Activated CD8-positive, alpha-beta memory T cell treated with anti-CD3 and anti-CD28 coated beads for 24 hours (primary cell): ENCODE results near the gene SVOPL.
"Not testable (repeated sequence)": the region's sequence is repeated elsewhere in the genome, so short reads cannot be mapped to it uniquely, and the experiment has no call there.

ENCODE experiments used
- DNase-seq: peaks from one replicate; pipeline ENCODE4 v3.0.0-alpha.2; 2020

The SVOPL gene

DNA sequence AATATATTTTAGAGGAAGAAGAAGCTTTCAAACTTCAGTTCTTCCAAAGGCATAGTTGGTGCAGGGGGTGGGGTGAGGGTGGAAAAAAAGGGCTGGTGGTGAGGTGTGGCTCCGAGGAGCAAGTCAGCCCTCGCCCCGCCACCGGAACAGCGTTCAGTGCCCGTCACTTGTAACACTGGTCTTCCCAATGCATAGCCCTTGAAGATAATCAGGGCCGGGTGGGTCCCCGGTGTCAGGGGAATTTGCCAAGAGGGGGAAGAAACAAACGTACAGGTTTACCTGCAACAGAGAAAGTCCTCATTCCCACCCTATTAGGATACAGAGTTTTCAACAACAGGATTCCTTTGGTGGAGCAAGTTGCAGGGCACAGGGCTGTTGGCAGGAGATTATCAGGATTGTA, 1.5 kb downstream of the SVOPL start:
- no peak for DNase-seq

DNA sequence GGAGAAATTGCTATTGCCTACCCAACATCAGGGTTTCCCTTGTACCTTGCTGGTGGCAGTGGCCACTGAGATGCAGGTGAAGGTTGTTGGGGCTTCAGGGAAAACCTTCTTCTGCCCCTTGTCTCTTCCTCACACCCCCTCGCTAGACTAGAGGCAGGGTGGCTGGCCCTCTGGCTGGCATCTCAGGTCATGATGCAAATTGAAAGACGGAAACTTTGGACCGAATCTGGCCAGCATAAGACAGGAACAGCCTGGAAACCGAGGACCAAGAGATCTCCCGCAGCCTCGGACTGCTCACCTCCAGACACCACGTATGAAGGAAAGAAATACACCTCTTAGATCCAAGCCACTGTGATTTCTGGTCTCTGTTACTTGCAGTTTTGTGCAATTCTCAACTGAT, 2.9 kb downstream of the SVOPL start:
- DNase-seq = no peak

DNA sequence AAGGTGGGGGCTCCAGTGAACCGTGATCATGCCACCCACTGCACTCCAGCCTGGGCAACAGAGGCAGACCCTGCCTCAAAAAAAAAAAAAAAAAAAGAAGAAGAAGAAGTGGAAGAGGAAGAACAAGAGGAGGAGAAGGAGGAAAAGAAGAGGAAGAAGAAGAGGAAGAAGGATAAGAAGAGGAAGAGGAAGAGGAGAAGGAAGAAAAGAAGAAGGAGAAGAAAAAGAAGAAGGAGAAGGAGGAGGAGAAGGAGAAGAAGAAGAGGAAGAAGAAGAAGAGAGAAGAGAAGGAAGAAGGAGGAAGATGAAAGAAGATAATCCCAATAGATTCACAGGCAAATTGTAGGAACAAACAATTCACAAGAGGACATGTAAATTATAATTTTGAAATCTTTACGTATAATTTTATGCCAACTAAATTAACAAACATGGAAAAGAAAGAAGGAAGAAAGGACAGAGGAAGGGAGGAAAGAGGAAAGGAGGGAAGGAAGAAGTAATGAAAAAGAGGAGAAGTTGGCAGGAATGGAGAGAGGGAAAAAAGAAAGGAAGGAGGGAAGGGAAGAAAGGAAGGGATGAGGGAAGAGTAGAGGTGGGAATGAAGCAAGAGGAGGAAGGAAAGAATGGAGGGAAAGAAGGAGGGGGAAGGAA, 3.5 kb downstream of the SVOPL start:
- DNase-seq = no peak

DNA sequence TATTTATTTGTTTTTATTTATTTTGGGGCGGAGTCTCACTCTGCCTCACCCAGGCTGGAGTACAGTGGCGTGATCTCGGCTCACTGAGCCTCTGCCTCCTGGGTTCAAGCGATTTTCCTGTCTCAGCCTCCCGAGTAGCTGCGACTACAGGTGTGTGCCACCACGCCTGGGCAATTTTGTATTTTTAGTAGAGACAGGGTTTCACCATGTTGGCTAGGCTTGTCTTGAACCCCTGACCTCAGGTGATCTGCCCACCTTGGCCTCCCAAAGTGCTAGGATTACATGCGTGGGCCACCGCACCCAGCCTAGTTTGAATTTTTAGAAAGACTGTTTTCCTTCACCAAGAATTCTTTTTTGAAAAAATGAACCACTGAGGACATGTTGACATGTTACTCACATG, 5.4 kb downstream of the SVOPL start:
- DNase-seq = not testable (repeated sequence)

DNA sequence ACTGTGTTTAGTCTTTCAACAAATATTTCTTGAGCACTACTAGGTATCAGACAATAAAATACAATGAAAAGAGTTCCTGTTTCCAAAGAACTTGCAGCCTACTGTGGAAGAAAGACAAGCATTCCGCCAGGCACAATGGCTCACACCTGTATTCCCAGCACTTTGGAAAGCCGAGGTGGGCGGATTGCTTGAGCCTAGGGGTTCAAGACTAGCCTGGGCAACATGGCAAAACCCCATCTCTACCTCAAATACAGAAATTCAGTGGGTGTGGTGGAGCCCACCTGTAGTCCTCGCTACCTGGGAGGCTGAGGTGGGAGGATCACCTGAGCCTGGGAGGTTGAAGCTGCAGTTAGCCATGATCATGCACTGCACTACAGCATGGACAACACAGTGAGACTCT, 6.1 kb downstream of the SVOPL start:
- DNase-seq = no peak

DNA sequence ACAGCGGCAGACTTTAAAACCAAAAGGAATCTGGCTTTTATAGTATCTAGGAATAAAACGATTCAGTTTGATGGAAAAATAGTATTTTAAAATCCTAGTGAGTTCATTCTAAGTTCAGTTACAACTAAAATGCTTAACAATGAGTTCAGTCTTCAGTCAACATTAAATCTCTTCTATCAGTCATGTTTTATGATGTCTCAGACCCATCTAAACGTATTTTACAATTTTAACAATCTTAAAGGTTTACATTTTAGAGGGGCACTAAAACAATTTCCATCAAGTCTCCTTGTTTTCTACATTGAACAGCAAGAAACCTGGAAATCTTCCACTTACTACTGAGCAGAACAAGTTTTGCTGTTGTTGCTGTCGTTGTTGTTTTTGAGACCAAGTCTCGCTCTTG, 10.0 kb downstream of the SVOPL start:
- DNase-seq = no peak

DNA sequence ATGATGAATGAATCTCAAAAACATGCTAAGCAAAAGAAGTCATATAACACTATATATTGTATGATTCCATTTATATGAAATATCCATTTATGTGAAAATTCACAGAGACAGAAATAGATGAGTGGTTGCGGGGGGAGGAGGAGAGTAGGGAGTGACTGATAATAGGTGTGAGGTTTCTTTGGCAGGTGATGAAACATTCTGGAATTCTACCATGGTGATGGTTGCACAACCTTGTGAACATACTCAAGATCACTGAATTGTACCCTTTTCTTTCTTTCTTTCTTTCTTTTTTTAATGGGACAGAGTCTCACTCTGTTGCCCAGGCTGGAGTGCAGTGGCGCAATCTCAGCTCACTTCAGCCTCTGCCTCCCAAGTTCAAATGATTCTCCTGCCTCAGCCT, 10.7 kb downstream of the SVOPL start:
- no peak for DNase-seq

DNA sequence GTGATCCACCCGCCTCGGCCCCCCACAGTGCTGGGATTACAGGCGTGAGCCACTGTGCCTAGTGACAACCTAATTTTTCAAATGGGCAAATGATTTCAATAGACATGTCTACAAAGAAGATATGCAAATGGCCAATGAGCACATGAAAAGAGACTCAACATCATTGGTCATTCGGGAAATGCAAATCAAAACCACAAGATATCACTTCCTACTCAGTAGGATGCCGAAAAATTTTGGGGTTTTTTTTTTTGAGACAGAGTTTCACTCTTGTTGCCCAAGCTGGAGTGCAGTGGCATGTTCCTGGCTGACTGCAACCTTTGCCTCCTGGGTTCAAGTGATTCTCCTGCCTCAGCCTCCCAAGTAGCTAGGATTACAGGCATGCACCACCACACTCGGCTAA, 13.1 kb downstream of the SVOPL start:
- DNase-seq = not testable (repeated sequence)

DNA sequence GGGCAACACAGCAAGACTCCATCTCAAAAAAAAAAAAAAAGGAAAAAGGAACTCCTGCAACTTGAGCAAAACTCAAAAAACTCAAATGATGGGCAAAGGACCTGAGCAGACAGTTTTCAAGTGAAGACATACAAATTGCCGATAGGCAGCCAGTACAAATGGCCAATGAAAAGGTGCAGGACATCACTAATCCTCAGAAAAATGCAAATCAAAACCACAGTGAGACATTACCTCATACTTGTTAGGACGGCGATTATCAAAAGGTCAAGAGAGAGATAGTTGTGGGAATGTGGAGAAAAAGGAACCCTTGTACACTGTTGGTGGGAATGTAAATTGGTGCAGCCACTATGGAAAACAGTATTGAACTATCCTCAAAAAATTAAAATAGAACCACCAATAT, 16.8 kb downstream of the SVOPL start:
- no peak for DNase-seq

DNA sequence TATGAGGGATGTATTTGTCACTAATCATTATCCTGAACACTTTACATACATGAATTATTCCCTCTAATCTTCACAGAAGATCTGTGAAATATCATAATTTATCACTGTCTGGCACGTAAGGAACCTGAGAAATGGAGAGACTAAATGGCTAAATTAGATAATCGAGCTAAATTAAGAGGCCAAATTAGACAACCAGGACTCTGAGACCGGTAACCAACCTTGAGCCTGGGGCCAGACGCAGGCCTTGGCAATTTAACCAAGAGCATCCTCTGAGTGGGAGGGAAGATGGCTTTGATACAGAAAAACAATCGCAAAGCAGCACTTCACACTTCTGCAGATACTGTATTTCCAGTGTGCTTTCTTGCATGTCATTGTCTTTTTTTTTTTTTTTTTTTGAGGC, 21.4 kb downstream of the SVOPL start:
- no peak for DNase-seq

DNA sequence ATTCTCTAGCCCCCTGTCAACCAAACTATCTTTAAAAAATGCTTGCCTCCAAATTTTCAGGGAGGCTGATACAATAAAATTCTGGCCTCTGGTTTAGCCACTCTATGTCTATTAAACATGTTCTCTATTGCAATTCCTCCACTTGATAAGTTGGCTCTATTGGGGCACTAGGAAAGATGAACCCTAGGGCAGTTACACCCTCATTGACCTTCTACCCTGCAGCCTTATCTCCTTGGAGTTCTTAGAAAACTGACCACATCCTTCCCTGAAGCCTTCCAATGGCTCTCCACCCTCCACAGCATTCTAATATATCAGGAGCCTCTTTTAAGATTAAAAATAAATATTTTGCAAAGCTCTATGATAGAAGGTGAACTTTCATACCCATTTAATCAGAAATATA, 30.6 kb downstream of the SVOPL start:
- no peak for DNase-seq

DNA sequence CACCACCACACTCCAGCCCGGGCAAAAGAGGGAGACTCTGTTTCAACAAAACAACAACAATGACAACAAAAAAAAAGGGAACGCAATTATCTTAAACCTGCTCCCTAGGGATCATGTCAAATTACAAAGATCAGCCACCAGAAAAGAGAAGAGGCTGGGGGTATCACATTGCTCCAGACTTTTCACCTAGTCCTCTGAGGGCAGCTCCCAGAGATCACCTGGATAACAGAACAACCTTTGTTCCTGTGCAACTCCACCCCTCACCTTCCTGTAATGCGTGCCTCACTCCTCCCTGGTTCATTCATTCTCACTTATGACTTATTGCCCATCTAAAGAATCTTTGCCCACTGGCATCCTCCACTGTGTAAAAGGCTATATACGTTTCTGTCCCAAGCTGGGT, 31.8 kb downstream of the SVOPL start:
- no peak for DNase-seq

DNA sequence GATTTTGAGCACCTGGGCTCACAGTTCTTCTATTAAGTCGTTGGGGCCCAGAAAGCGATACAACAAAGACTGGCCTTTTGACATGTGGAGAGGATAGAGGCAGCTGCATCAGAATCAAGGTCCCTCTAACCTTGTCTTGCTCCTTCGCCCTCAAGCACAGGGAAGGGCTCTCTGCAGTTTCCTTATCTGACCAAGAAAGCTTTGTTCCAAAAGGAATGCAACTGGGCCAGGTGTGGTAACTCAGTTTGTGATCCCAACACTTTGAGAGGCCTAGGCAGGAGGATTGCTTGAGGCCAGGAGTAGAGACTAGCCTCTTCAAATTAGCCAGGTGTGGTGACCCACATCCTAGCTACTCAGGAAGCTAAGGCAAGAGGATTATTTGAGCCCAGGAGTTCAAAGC, 32.2 kb downstream of the SVOPL start:
- DNase-seq = no peak

DNA sequence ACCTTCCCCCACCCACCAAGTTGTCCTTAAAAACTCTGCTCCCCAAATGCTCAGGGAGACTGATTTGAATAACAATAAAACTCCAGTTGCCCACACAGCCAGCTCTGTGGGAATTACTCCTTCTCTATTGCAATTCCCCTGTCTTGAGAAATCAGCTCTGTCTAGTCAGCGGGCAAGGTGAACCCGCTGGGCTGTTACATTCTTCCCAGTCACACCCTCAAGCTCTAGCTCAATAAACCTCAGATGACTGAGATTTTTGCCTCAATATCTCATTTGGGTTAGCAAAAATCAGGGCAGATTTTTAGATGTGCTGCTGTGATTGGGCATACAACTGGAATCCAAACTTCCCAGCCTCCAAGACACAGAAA, 32.9 kb downstream of the SVOPL start:
- DNase-seq = no peak

DNA sequence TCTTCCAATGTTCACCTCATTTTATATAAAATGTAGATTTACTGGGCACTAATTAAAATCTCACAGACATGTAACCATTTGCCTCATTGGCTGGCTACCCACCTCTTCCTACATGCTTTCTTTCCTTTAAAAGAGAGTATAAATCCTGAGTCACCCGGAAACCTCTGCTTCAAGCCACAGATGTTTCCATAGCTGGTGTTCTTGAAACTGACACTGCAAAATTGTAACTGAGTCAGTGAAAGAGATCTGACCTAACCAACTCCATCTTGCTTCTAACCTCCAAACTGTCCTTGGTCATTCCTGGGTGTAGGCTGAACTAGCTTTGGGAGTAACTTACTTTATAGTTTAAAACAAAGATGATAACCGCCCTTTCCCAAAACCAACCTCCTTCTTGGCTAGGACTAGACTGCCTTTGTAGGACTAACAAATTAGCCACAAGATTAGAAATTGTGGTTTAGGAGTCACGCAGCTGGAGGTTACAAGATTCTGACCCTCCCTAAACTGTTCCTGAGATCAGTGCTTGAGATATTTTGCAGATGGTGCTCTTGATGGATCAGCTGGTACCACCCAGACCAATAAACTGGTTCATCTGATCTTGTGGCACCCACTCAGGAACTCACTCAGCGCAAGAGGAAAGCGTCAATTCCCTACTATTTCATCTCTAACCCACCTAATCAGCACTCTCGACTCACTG, 33.5 kb downstream of the SVOPL start:
- DNase-seq = no peak

DNA sequence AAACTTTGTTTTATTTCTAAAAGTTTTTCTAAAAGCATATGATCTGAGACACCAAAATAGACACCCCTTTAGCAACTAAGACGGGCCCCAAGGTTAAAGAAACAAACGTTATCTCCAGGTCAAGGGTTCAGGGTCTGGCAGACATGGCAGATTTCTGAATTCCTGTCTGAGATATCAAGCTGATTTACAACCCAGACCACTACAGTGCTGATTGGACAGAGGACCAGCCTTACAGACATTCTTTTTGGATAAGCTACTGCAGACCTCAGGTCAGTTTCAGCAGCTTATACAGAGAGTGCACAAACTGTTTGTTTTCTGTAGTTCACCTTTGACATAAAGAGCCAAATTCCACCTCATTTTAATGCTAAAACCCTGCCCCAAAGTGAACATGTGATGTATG, 34.8 kb downstream of the SVOPL start:
- no peak for DNase-seq

DNA sequence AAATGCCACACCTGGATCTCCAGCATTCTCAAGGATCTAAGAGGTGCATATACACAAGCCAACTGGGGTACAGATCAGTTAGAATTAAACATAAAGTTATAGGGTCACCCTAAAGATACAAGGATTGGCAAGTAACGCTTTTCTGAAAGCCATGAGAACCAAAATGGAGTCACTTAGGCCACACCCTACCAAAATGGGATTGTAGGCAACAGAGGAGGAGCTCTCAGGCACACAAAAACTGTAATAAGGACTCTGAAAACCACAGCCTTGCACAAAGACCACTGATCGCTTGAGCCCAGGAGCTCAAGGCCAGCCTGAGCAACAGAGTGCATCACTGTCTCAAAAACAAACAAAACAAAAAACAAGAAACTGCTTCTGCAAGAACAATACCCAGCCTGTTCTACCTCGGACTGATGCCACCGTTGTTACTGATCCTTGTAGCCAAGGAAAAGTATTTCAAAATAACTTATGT, 35.5 kb downstream of the SVOPL start:
- no peak for DNase-seq

DNA sequence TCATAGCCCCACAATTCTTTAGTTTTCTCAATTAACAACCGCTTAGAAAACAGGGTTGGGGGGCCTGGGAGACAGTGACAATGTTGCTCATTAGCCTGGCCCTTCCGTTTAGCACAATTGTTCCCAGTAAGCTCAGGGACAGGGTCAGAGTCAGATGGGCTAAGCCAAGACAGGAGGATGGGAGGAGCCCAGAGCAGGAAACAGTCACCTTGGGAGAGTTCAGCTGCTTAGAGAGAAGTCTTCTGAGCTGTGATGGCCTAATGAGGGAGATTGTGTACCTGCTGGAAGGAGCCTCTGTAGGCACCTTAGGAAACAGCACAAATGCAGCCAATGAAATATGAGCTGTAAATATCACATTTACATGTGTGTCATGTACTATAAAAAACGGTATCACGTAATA, 35.9 kb downstream of the SVOPL start:
- DNase-seq = no peak

DNA sequence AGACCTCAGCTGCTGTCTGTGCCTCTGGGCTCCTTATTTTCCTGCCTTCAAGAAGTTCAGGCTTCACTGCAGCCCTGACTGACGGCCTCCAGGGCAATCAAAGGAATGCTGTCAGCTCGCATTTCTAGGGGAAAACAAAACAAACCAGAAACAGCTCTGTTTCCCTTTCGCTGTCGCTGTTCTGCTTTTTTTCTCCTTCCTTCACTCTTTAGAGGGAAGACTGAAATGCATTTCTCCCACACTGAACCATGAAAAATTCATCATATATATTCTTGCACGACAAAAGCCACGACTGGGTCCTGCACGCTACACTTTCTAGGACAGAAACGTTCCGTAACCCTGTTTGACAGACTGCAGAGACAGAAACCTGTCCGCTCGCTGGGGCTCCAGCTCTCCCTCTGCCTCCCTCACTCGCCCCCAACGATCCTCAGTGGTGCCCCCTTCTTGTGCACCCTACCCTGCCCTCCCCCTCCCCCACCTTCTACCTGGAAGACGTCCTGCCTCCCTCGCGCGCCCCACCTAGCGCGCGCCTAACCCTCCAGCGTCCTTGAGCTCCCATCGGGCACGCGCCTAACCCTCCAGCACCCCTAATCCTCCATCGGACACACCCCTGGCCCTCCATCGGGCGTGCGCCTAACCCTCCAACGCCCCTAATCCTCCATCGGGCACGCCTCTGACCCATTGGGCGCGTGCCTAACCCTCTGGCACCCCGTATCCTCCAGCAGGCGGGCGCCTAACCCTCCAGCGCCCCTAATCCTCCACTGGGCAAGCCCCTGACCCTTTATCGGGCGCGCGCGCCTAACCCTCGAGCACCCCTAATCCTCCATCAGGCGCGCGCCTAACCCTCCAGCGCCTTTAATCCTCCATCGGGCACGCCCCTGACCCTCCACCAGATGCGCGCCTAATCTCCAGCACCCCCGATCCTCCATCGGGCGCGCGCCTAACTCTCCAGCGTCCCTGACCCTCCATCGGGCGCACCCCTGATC, 37.1 kb downstream of the SVOPL start:
- no peak for DNase-seq

DNA sequence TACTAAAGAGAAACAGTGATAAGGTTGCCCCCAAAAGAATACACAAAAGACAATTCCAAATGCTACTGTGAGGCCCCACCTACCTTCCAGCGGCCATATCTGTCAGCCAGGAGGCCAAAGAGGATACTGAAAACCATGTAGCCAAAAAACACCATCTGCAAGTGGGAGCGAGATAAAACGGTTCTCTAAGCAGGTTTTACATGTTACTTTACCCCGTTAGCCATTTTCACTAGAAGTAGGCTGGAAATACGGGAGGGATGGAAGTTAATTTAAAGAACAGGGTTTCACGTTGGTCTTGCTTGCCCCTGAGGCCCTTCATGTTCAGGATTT, 38.2 kb downstream of the SVOPL start:
- no peak for DNase-seq

DNA sequence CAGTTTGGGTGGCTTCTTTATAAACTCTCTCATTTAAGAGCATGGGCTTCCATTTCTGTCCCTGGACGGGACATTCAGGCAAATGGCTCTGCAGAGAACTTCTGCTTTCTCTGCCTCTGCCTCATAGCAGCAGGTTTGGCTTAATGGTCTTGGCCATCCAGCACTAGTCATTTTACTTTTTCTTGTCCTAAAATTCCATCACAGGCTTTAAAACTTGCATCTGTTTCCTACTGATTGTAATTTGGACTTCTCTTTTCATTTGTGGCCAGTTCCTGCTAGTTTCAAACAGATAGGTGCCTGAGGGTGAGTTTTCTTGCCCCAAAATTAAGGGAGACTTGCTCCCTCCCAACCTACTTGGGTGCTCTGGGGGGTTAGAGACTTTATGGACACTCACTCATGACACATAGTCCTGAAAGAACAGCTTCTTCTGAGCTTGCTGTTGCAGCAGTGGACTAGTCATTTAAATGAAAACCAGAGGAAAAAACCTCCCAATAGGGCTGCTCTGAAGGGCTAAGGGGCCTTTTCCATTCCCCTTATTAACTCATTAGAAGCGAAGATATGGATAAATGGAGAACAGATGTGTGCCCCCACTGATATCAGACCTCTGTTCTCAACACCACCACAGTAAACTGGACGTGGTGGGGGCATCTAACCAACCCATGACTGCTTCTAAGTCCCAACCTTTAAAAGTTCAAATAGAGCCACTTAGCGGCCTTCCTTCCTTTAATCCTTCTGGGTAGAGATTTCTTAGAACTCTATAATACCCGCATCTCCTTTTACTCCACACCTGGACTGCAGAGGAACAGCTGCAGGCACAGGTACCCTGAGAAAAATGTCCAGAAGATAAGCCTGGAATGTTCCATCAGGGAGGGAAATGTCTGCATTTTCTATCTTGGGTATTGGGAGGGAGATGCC, 38.8 kb downstream of the SVOPL start:
- no peak for DNase-seq

DNA sequence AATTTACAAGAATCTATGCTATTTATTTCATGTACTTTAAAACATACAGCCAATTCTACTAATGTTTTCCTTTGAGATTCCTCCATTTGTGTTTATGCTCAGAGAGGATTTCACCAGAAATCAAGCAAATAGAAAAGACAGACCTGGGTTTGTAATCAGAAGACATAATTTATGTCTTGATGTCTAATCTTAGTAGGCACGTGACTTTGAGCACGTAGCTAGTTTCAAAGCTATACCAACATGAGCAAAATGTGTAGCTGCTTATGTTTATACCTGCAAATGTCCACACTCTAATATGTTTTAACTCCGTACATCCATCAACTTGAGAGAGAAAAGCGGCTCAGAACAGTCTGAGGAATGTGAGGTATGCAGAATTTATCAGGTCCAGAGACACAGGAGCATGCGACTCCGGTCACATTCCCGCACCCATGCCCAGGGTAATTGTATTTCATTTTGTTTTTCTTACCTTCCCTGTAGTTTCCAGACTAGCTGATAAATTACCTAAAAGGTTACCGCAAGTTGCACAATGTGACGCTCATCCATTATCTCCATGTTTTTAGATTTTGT, 40.0 kb downstream of the SVOPL start:
- DNase-seq = no peak

DNA sequence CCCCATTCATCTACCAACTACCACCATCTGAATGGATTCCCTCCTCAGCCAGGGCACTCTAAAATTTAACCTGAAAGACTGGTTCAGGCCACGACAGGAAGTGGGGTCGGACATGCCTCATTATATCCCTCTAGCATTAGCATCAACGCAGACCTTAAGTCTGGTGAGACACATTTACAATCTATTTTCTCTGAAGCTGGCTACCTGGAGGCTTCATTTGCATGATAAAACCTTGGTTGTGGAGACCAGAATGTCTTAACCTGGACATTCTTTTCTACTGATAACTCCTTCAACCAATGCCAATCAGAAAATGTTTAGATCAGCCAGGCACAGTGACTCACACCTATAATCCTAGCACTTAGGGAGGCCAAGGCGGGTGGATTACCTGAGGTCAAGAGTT, 42.3 kb downstream of the SVOPL start:
- DNase-seq = no peak
